Retina (tissue), 1 donor: ENCODE data around the gene AHDC1.
A peak's percentile ranks its signal among the peaks of the same experiment; 100 is the strongest.

Source experiments
- DNase-seq: peaks from one replicate; pipeline ENCODE4 v3.0.0-alpha.2; 2016

Gene AHDC1

GRCh38 chr1:27574871-27575831 lies 28.8 kb downstream of the AHDC1 start:
- peak; percentile 69 for DNase-seq

DNA sequence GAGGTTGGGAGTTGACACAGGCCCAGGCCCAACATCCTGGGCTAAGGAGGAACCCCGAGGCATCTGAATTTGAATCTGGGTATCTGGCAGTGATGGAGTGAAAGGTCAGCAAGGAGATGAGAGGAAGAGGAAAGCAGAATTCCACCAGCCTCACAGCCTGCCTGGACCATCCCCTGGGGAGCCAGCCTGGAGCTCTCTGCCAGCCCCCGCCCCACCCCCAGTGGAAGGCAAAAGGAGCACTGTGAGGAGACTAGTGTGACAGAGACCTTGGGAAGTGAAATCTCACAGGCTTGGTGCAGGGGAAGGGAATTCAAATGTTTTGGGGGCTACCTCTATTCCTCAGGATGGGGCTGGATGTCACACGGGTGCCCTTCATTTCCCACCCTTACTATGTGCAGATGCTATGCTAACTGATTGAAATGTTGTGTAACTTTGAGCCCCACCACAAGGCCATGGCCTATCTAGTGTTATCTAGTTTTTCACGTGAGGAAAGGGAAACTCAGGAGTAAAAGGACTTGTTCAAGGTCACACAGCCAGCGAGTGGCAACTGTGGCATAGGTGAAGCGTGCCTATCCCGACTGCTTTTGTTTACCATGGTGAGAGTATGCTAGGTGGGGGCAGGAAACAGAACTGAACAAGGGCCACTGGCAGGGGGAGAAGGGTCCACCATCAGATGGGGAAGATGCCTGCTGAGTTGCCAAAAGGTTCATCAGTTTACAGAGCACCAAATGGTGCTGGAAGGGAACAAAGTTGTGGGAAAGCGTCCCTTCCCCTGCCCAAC lies 29.8 kb downstream of the AHDC1 start:
- no peak for DNase-seq

GRCh38 chr1:27572679-27573426 lies 31.1 kb downstream of the AHDC1 start:
- DNase-seq, result peak; percentile 78

- peak; percentile 77 for DNase-seq
These were observed 31.8 kb downstream of the AHDC1 start for GRCh38 chr1:27572019-27572678.

GRCh38 chr1:27571439-27572018 lies 32.4 kb downstream of the AHDC1 start:
- peak; percentile 56 for DNase-seq

DNA sequence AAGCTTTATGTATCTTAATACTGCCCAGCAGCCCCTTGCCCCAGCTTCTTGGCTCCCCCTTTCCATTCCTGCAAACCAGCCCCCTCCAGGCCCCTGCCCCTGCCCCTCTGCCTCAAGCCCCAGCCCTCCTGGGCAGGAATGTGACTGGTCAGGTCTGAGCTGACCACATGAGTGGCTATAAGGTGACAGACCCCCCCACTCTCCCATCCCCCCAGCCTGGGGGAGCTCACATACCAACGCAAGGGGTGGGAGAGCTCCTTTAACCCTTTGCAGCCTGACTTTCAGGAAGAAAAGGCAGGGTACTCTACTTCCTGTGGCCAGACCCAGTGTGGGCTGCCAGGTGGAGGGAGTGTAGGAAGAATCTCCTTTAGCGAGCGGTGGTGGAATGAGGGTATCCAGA lies 33.2 kb downstream of the AHDC1 start:
- DNase-seq, result no peak

- DNase-seq, result no peak
These were observed 33.6 kb downstream of the AHDC1 start for GRCh38 chr1:27570356-27570755.

GRCh38 chr1:27569506-27570291 lies 34.2 kb downstream of the AHDC1 start:
- no peak for DNase-seq

- DNase-seq, result no peak
These were observed 34.9 kb downstream of the AHDC1 start for GRCh38 chr1:27569088-27569460.

- DNase-seq, result peak; percentile 91
These were observed 35.5 kb downstream of the AHDC1 start for GRCh38 chr1:27568300-27569087.

GRCh38 chr1:27567971-27568299 lies 36.0 kb downstream of the AHDC1 start:
- DNase-seq, result peak; percentile 40

DNA sequence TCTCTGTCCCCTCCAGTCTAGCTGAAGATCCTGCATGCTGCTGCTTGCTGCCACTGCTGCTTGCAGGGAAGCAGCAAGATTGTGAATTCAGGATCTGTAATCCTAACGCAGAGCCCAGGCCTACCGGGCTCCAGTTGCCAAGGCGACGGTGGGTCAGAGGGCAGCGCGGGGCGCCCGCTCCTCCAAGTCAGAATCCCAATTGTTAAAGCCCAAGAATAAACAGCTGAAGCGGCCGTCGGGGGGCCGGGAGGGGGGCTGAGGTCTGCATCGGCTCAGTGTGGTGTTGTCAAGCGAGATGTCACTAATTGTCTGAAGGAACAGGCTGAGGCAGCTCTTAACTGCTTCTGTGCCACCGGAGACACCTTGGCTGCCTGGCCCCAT lies 36.8 kb downstream of the AHDC1 start:
- DNase-seq, result peak; percentile 93

- DNase-seq, result no peak
These were observed 37.3 kb downstream of the AHDC1 start for GRCh38 chr1:27566462-27567145.

DNA sequence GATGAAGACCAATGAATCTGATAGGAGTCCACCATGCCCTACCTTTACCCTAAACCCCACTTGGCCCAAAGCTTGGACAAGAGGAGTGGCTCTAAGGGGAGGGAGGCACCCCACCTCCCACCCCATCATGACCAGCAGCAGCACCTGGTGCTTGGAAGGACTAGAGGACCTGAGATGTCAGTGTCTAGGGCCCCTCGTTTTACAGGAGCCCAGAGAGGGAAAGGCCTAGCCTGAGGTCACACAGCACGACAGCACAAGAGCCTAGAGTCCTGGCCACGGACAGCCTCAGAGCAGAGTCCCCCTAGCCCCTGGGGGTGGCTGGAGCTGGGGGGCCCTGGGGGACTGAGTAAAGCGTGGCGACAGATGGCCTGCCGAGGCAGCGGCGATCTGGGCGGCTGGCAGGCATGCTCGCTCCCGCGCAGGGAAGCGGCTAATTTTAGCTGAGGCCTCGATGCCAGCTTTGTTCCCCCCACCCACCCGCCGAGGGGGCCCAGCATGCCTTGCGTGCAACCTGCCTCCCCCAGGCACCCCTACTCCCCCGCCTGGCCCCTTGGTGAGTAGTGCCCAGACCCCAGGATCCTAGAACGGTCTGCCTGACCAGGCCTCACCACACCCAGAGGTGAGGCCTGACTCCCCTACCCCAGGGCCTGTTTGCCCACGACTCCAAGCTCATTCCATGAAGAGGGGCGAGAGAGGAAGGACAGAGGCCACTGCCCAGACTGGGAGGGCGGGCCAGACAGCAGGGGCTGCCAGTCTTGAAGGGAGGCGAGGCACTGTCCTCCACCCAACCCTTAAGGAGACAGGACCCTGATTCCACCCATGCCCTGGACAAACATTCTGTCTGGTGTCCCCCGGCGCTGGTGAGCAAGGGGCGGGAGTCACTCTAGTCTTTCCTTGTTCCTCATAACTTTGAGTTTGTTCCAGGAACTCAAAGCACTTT lies 39.0 kb downstream of the AHDC1 start:
- no peak for DNase-seq

GRCh38 chr1:27563591-27564471 lies 40.1 kb downstream of the AHDC1 start:
- no peak for DNase-seq

- DNase-seq, result no peak
These were observed 40.7 kb downstream of the AHDC1 start for GRCh38 chr1:27563341-27563590.

GRCh38 chr1:27562534-27563340 lies 41.2 kb downstream of the AHDC1 start:
- peak; percentile 35 for DNase-seq
